Measurements from ENCODE around the gene SPACDR.

The SPACDR gene

DNA sequence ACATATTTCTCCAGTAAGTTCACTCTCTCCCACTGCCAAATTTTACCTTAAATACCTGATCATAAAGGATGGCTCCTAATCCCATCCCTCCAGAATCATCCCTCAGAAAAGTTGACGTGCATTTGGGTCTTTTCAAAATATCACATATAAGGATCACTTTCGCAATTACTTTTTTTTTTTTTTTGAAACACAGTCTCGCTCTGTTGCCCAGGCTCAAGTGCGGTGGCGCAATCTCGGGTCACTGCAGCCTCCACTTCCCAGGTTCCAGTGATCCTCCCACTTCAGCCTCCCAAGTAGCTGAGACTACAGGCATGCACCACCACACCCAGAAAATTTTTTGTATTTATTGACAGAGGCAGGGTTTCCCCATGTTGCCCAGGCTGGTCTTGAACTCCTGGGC lies 53.0 kb downstream of the SPACDR start:
- DNase-seq: no peak

DNA sequence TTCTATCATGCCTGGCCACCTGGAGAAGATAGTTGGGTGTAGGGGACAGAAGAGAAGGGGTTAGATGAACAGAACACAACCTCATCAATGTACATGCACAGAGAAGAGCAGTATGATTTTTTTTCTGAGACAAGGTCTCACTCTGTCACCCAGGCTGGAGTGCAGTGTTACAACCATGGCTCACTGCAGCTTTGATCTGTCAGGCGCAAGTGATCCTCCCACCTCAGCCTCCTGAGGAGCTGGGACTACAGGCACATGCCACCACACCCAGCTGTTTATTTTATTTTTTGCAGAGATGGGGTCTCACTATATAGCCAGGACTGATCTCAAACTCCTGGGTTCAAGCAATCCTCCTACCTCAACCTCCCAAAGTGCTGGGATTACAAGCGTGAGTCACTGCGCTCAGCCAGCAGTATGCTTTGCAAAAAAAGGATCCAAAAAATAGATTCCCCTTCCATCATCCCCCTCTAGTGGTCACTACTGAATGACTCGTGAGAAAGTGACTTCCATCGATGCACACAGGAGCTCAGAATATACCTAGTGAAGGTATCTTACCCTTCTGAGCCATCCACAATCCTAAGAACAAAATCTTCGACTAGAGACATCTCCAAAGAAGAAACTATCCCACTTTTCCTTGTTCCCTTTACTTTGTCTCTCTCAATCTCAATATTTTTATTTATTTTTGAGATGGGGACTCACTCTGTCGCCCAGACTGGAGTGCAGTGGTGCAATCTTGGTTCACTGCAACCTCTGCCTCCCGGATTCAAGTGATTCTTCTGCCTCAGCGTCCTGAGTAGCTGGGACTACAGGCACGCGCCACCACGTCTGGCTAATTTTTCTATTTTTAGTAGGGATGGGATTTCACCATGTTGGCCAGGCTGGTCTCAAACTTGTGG lies 56.5 kb downstream of the SPACDR start:
- DNase-seq: peak; percentile 75 to 88 (median 80)

GRCh38 chr7:100406767-100407166 lies 57.3 kb downstream of the SPACDR start:
- DNase-seq: no peak
